ENCODE data around the gene POU2F2. TPM values are rescaled to one million over a fixed set of nuclear protein-coding genes. Genes with fewer than 3 reads are reported as not detected.

POU2F2 gene
- polyA plus RNA-seq, 1 of the 3 experiments (the other 2 are of a cell fraction): 0.49 TPM

GRCh38 chr19:42124386-42124901 lies 7.8 kb downstream of the POU2F2 start:
- Histone ChIP-seq H3K27me3 (ENCODE audit: insufficient read depth) (no peaks in the 10 kb centered on the region), H3F3A (replicated peaks; ENCODE audit: insufficient read depth) (no peaks in the 10 kb centered on the region), H3K9ac (no peak overlapping the region), H3K4me2 (no peak overlapping the region), H3K9me2 (no peaks in the 10 kb centered on the region), H3K36me3 (replicated peaks in 1 of 2; ENCODE audit: control insufficient read depth in 1 of 2, insufficient read depth in 2 of 2, low read length in 1 of 2) (no peaks in the 10 kb centered on the region), H3K9me3 (no peaks in the 10 kb centered on the region), H2AFZ (ENCODE audit: low read depth) (no peak overlapping the region), H3K4me3 (ENCODE audit: low read depth in 2 of 2, low read length in 1 of 2) (no peak overlapping the region), H3K27ac (ENCODE audit: low read depth in 2 of 2, low read length in 1 of 2) (no peak overlapping the region), H3K79me2 (ENCODE audit: insufficient read depth) (no peaks in the 10 kb centered on the region), H4K20me1 (ENCODE audit: insufficient read depth) (no peaks in the 10 kb centered on the region), H3K4me1 (ENCODE audit: control insufficient read depth in 1 of 2, insufficient read depth in 2 of 2, low read depth in 1 of 2, low read length in 1 of 2) (peaks cover 7 to 27% of the 10 kb centered on the region in 2 experiments; a peak in 3 of 4 replicates)
- DNase-seq: no peak
- 71% methylated on average over 5 of the region's 5 CpGs for WGBS (ENCODE audit: low lambda C conversion rate)
- CTCF ChIA-PET: interaction anchor here (1.4 to 3.5 kb wide), 6 partner anchors 8 to 60 kb away, joined by 3 to 36 read pairs (median 10); no protein-coding TSS in a partner anchor
- TF ChIP-seq RXRA (IDR thresholded peaks at IDR 0.05; ENCODE audit: borderline replicate concordance, low read depth): no peak
- TF ChIP-seq RFX5 (IDR thresholded peaks at IDR 0.05; ENCODE audit: low read length): no peak
- TF ChIP-seq MXI1 (IDR thresholded peaks at IDR 0.05; ENCODE audit: low read depth, low read length): no peak
- TF ChIP-seq MEF2A (IDR thresholded peaks at IDR 0.05; ENCODE audit: borderline replicate concordance, low read depth): no peak
- no peak for TF ChIP-seq POLR2AphosphoS5 (IDR thresholded peaks at IDR 0.05; ENCODE audit: low read depth, low read length)
- TF ChIP-seq, protein P1, sequence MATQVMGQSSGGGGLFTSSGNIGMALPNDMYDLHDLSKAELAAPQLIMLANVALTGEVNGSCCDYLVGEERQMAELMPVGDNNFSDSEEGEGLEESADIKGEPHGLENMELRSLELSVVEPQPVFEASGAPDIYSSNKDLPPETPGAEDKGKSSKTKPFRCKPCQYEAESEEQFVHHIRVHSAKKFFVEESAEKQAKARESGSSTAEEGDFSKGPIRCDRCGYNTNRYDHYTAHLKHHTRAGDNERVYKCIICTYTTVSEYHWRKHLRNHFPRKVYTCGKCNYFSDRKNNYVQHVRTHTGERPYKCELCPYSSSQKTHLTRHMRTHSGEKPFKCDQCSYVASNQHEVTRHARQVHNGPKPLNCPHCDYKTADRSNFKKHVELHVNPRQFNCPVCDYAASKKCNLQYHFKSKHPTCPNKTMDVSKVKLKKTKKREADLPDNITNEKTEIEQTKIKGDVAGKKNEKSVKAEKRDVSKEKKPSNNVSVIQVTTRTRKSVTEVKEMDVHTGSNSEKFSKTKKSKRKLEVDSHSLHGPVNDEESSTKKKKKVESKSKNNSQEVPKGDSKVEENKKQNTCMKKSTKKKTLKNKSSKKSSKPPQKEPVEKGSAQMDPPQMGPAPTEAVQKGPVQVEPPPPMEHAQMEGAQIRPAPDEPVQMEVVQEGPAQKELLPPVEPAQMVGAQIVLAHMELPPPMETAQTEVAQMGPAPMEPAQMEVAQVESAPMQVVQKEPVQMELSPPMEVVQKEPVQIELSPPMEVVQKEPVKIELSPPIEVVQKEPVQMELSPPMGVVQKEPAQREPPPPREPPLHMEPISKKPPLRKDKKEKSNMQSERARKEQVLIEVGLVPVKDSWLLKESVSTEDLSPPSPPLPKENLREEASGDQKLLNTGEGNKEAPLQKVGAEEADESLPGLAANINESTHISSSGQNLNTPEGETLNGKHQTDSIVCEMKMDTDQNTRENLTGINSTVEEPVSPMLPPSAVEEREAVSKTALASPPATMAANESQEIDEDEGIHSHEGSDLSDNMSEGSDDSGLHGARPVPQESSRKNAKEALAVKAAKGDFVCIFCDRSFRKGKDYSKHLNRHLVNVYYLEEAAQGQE (IDR thresholded peaks at IDR 0.05; ENCODE audit: low read depth, low read length): no peak
- TF ChIP-seq NRF1 (IDR thresholded peaks at IDR 0.05; ENCODE audit: low read depth, low read length): no peak
- no peak for TF ChIP-seq TEAD4 (IDR thresholded peaks at IDR 0.05; ENCODE audit: borderline replicate concordance, insufficient read depth)
- TF ChIP-seq IRF3 (IDR thresholded peaks at IDR 0.05; ENCODE audit: low read depth, low read length): no peak
- no peak for TF ChIP-seq TAF1 (IDR thresholded peaks at IDR 0.05; ENCODE audit: borderline replicate concordance, low read depth, low read length)
- no peak for TF ChIP-seq MAX (IDR thresholded peaks at IDR 0.05; ENCODE audit: low read depth)
- TF ChIP-seq TCF12 (IDR thresholded peaks at IDR 0.05): no peak
- TF ChIP-seq EZH2phosphoT487 (IDR thresholded peaks at IDR 0.05; ENCODE audit: borderline replicate concordance, low read depth): no peak
- no peak for TF ChIP-seq EP300 (IDR thresholded peaks at IDR 0.05; ENCODE audit: borderline replicate concordance in 1 of 2, low read depth in 1 of 2, low read length in 1 of 2)
- TF ChIP-seq, protein P2, sequence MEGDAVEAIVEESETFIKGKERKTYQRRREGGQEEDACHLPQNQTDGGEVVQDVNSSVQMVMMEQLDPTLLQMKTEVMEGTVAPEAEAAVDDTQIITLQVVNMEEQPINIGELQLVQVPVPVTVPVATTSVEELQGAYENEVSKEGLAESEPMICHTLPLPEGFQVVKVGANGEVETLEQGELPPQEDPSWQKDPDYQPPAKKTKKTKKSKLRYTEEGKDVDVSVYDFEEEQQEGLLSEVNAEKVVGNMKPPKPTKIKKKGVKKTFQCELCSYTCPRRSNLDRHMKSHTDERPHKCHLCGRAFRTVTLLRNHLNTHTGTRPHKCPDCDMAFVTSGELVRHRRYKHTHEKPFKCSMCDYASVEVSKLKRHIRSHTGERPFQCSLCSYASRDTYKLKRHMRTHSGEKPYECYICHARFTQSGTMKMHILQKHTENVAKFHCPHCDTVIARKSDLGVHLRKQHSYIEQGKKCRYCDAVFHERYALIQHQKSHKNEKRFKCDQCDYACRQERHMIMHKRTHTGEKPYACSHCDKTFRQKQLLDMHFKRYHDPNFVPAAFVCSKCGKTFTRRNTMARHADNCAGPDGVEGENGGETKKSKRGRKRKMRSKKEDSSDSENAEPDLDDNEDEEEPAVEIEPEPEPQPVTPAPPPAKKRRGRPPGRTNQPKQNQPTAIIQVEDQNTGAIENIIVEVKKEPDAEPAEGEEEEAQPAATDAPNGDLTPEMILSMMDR (IDR thresholded peaks at IDR 0.05): no peak
- no peak for TF ChIP-seq FOXJ3 (CRISPR knock-in tag; IDR thresholded peaks at IDR 0.05)
- TF ChIP-seq JUND (IDR thresholded peaks at IDR 0.05): no peak
- TF ChIP-seq FOXM1 (IDR thresholded peaks at IDR 0.05; ENCODE audit: low read depth): no peak
- POLR2A ChIA-PET: no interaction called here

All from SK-N-SH (cell line).